ENCODE results near the gene INO80.

Gene INO80

DNA sequence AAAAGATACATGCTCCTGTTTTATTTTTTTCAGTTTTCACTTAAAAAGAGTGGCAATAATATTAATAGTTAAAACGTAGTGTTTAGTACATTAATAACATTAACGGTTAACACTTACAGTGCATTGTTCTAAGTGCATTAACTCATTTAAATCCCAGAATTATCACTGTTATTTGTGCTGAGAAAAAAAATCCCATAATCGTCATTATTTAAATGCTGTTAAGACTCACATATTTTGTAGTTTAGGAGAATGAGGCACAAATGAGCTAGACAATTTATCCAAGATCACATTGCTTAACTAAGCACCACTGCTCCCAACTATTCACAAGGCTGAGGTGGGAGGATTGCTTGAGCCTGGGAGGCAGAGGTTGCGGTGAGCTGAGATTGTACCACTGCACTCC is 127.9 kb downstream of the INO80 start:
- H3K4me3 ChIP-seq (replicated peaks in 1 of 2; ENCODE audit: low read depth in 2 of 2, low read length in 2 of 2): no peak overlapping the region
- TF ChIP-seq, protein P1, sequence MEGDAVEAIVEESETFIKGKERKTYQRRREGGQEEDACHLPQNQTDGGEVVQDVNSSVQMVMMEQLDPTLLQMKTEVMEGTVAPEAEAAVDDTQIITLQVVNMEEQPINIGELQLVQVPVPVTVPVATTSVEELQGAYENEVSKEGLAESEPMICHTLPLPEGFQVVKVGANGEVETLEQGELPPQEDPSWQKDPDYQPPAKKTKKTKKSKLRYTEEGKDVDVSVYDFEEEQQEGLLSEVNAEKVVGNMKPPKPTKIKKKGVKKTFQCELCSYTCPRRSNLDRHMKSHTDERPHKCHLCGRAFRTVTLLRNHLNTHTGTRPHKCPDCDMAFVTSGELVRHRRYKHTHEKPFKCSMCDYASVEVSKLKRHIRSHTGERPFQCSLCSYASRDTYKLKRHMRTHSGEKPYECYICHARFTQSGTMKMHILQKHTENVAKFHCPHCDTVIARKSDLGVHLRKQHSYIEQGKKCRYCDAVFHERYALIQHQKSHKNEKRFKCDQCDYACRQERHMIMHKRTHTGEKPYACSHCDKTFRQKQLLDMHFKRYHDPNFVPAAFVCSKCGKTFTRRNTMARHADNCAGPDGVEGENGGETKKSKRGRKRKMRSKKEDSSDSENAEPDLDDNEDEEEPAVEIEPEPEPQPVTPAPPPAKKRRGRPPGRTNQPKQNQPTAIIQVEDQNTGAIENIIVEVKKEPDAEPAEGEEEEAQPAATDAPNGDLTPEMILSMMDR (IDR thresholded peaks at IDR 0.05; ENCODE audit: low read depth, low read length): no peak
- DNase-seq (ENCODE audit: low read depth in 2 of 2): no peak

- no peak overlapping the region for H3K4me3 ChIP-seq (replicated peaks in 1 of 2; ENCODE audit: low read depth in 2 of 2, low read length in 2 of 2)
- TF ChIP-seq, protein P1 (IDR thresholded peaks at IDR 0.05; ENCODE audit: low read depth, low read length): no peak
- no peak for DNase-seq (ENCODE audit: low read depth in 2 of 2)
Observed at GRCh38 chr15:40986820-40987219, 129.3 kb downstream of the INO80 start.

GRCh38 chr15:40985541-40986330 is 130.3 kb downstream of the INO80 start:
- H3K4me3 ChIP-seq (replicated peaks in 1 of 2; ENCODE audit: low read depth in 2 of 2, low read length in 2 of 2): no peak overlapping the region
- peak in 1 of 2 donors; percentile 54 for DNase-seq (ENCODE audit: low read depth in 2 of 2)
- TF ChIP-seq, protein P1 (IDR thresholded peaks at IDR 0.05; ENCODE audit: low read depth, low read length): no peak

DNA sequence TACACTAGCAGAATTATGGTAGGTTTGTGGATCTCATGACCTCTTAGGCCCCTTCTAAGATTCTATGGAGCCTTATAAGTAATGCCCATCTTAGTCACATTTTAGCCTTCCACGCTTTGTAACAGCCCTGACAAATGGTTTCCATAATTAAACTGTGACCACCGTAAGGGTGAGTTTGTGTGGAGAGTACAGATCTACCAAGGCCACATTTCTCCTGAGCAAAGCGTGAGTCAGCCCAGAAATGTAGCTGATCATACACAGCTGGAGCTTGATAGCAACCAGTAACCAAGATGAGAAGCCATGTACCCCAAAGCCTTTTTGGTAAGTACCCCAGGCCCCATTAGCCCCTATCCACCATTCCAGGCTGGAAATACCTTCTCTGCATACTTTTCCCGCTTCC is 131.1 kb downstream of the INO80 start:
- H3K4me3 ChIP-seq (replicated peaks in 1 of 2; ENCODE audit: low read depth in 2 of 2, low read length in 2 of 2): no peak overlapping the region
- TF ChIP-seq, protein P1 (IDR thresholded peaks at IDR 0.05; ENCODE audit: low read depth, low read length): no peak
- DNase-seq (ENCODE audit: low read depth in 2 of 2): peak; percentile 27 to 74

DNA sequence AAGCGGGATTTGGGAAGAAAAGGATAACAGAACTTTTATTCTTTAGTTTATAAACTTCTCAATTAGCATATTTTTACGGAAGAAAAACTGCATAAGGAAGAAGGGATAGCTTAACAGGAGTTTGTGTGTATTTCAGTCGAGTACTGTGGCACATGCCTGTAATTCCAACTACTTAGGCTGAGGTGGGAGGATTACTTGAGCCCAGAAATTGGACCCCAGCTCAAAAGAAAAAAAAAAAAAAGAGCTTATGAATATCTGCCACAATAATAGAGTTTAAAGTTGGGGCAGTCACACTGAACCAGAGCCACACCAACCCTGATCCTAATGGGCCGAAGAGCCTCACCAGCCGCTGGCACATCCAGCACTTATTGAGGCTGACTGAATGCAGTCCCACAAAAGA is 131.7 kb downstream of the INO80 start:
- TF ChIP-seq, protein P1 (IDR thresholded peaks at IDR 0.05; ENCODE audit: low read depth, low read length): no peak
- no peak overlapping the region for H3K4me3 ChIP-seq (replicated peaks in 1 of 2; ENCODE audit: low read depth in 2 of 2, low read length in 2 of 2)
- DNase-seq (ENCODE audit: low read depth in 2 of 2): no peak

GRCh38 chr15:40982855-40983254 is 133.2 kb downstream of the INO80 start:
- no peak overlapping the region for H3K4me3 ChIP-seq (replicated peaks in 1 of 2; ENCODE audit: low read depth in 2 of 2, low read length in 2 of 2)
- DNase-seq (ENCODE audit: low read depth in 2 of 2): peak; percentile 77 to 84
- TF ChIP-seq, protein P1 (IDR thresholded peaks at IDR 0.05; ENCODE audit: low read depth, low read length): no peak
